Measurements from ENCODE around the gene FBXO46. TPM values are rescaled to one million over a fixed set of nuclear protein-coding genes. Genes with fewer than 3 reads are reported as not detected.

The FBXO46 gene
- total RNA-seq, 1 experiment from 2014 or later = 12.8 TPM

GRCh38 chr19:45769821-45770191 lies 39.1 kb upstream of the FBXO46 start:
- ChIA-PET CTCF (interaction anchor here (0.8 to 2.4 kb wide), 5 partner anchors 9 to 94 kb away, joined by 3 to 19 read pairs (median 8); partner anchors contain the start of gene QPCTL), POLR2A (ENCODE audit: unreplicated experiment) (interaction anchor here (0.6 to 2.1 kb wide), 6 partner anchors 23 to 78 kb away, joined by 3 to 21 read pairs (median 10); partner anchors contain the start of genes DMWD, FBXO46, QPCTL and SNRPD2)
- Histone ChIP-seq H3K9ac (ENCODE audit: low read length) (peak overlapping the region; percentile 33; the same call in 1 of the 2 replicates), H2AFZ (ENCODE audit: low read length) (peak overlapping the region; percentile 37; the same call in 1 of the 2 replicates), H3K4me1 (ENCODE audit: insufficient read depth, low read length) (peaks cover 29% of the 10 kb centered on the region; the same call in 1 of the 2 replicates), H3F3A (ENCODE audit: low read length, unreplicated experiment) (no peaks in the 10 kb centered on the region), H3K4me3 (ENCODE audit: low read length) (peak overlapping the region; percentile 72), H3K79me2 (ENCODE audit: low read length) (no peaks in the 10 kb centered on the region), H3K36me3 (ENCODE audit: low read depth, low read length) (no peaks in the 10 kb centered on the region), H3K9me3 (ENCODE audit: low read length) (no peaks in the 10 kb centered on the region), H3K27me3 (ENCODE audit: low read length) (no peaks in the 10 kb centered on the region), H3K9me2 (replicated peaks; ENCODE audit: low read length) (no peaks in the 10 kb centered on the region), H3K4me2 (ENCODE audit: low read length) (peak overlapping the region; percentile 96), H4K20me1 (ENCODE audit: low read length) (no peaks in the 10 kb centered on the region), H3K27ac (ENCODE audit: low read length) (no peak overlapping the region)
- TSS peak; percentile 60 for BruUV-seq (replicated peaks)
- no peak for DNase-seq
- intact Hi-C loops (cut with micrococcal nuclease) = loop anchor here (1.0 kb wide), 3 partner anchors 29 to 78 kb away; partner anchors contain the start of gene QPCTL
- TF ChIP-seq CTCF (conservative IDR thresholded peaks at IDR 0.05; ENCODE audit: low read depth, low read length) (no peak), EZH2phosphoT487 (IDR thresholded peaks at IDR 0.05; ENCODE audit: borderline replicate concordance, low read length) (no peak)
- ATAC-seq = no peak

GRCh38 chr19:45768984-45769782 lies 38.5 kb upstream of the FBXO46 start, which contains the start of gene SIX5:
TSS of gene SIX5 (minus strand) at chr19:45769252. CDS start at chr19:45768844, 408 bp downstream.
- no peaks in the 10 kb centered on the region for H3F3A ChIP-seq (ENCODE audit: low read length, unreplicated experiment)
- BruUV-seq (replicated peaks) = no TSS peak

More at GRCh38 chr19:45768984-45769782, 38.5 kb upstream of the FBXO46 start, which contains the start of gene SIX5:
- no peaks in the 10 kb centered on the region for H3K27me3 ChIP-seq (ENCODE audit: low read length)
- no peaks in the 10 kb centered on the region for H3K9me3 ChIP-seq (ENCODE audit: low read length)
- TF ChIP-seq EZH2 (IDR thresholded peaks at IDR 0.05; ENCODE audit: low read length, unreplicated experiment) (no peak), EZH2phosphoT487 (IDR thresholded peaks at IDR 0.05; ENCODE audit: borderline replicate concordance, low read length) (no peak), CTCF (conservative IDR thresholded peaks at IDR 0.05; ENCODE audit: low read depth, low read length) (no peak)
- POLR2A ChIA-PET (ENCODE audit: unreplicated experiment) = interaction anchor here (0.6 to 2.1 kb wide), 7 partner anchors 13 to 77 kb away, joined by 3 to 39 read pairs (median 10); partner anchors contain the start of genes DMPK, DMWD, FBXO46 and SNRPD2
- H3K36me3 ChIP-seq (ENCODE audit: low read depth, low read length) = no peaks in the 10 kb centered on the region
- H3K27ac ChIP-seq (ENCODE audit: low read length) = peak within 1 kb of the TSS; percentile 69
- H2AFZ ChIP-seq (ENCODE audit: low read length) = peak within 1 kb of the TSS; percentile 97
- peaks cover 29% of the 10 kb centered on the region; the same call in 1 of the 2 replicates for H3K4me1 ChIP-seq (ENCODE audit: insufficient read depth, low read length)
- ATAC-seq (peak; percentile 53), DNase-seq (peak; percentile 95)
- CTCF ChIA-PET = interaction anchor here (0.6 to 2.4 kb wide), 7 partner anchors 10 to 94 kb away, joined by 3 to 19 read pairs (median 8); partner anchors contain the start of gene QPCTL
- no peaks in the 10 kb centered on the region for H3K79me2 ChIP-seq (ENCODE audit: low read length)
- H3K9ac ChIP-seq (ENCODE audit: low read length) = peak within 1 kb of the TSS; percentile 74
- H3K4me2 ChIP-seq (ENCODE audit: low read length) = peak within 1 kb of the TSS; percentile 96
- H3K4me3 ChIP-seq (ENCODE audit: low read length) = peak within 1 kb of the TSS; percentile 97
- no peaks in the 10 kb centered on the region for H4K20me1 ChIP-seq (ENCODE audit: low read length)
- H3K9me2 ChIP-seq (replicated peaks; ENCODE audit: low read length) = no peaks in the 10 kb centered on the region
- intact Hi-C loops (cut with micrococcal nuclease) = loop anchor here (1.0 kb wide), 1 partner anchor 52 kb away; no protein-coding TSS in a partner anchor
